GM12878 (cell line): ENCODE data around the gene FAM50A. TPM values are rescaled to one million over a fixed set of nuclear protein-coding genes. Genes with fewer than 3 reads are reported as not detected.

ENCODE experiments used
- ATAC-seq: fragments of 200-7000 bp; cut with Tn5 transposase; 3 replicates; pipeline ENCODE4 v1.9.1; 2020; ENCODE audit warnings: mild to moderate bottlenecking, moderate library complexity
- BruUV-seq: library from RNA; stranded (reverse); fragments of 400-500 nt; replicated peaks from 2 replicates; lab custom pipeline; 2021; lab: Mats Ljungman, UMichigan
- CTCF ChIA-PET: fragments of 300-600 bp; sonication (Branson Sonifier 250); formaldehyde crosslinking; extraction: SDS; loops from one replicate; lab custom pipeline; 2021; ENCODE audit warnings: inconsistent platforms; lab: Yijun Ruan, JAX
- POLR2A ChIA-PET: fragments of 350-600 bp; formaldehyde crosslinking; extraction: SDS; loops from one replicate; lab custom pipeline; 2021; ENCODE audit warnings: inconsistent platforms; lab: Charles Lee
- RAD21 ChIA-PET: fragments of 300-600 bp; sonication (Branson Sonifier 250); formaldehyde crosslinking; loops from one replicate; lab custom pipeline; 2023; ENCODE audit warnings: antibody characterized with exemption; ENCODE audit not compliant: unreplicated experiment; lab: Charles Lee
- SMC1A ChIA-PET: fragments of 300-600 bp; sonication (Branson Sonifier 250); formaldehyde crosslinking; loops from one replicate; lab custom pipeline; 2023; ENCODE audit not compliant: unreplicated experiment, uncharacterized antibody; lab: Charles Lee
- DNase-seq: peaks from one replicate; pipeline ENCODE4 v3.0.0-alpha.2; 2011; ENCODE audit warnings: low read depth, low spot score
- FAIRE-seq: peaks from 3 replicates; lab custom pipeline; 2011; peaks lifted over from hg19 to GRCh38; lab: Jason Lieb, UNC
- H2AFZ ChIP-seq: 2 replicates; pipeline ENCODE4 v1.6.0; 2011; ENCODE audit warnings: low read depth, low read length, control low read depth; ENCODE audit not compliant: control insufficient read depth
- H3K27ac ChIP-seq: 2 replicates; pipeline ENCODE4 v1.5.1; 2011; ENCODE audit warnings: control low read depth; ENCODE audit not compliant: control insufficient read depth, insufficient read depth
- H3K27me3 ChIP-seq, 2 experiments: replicated peaks in 1 of 2; 2 replicates each; pipeline versions ENCODE4 v1.6.0 to v1.6.1; 2011; ENCODE audit warnings: low read length in 1 of 2; ENCODE audit not compliant: control insufficient read depth in 2 of 2, insufficient read depth in 2 of 2
- H3K36me3 ChIP-seq, 2 experiments: 2 replicates each; pipeline ENCODE4 v1.5.1; 2011; ENCODE audit warnings: low read length in 1 of 2; ENCODE audit not compliant: control insufficient read depth in 2 of 2, insufficient read depth in 2 of 2
- H3K4me1 ChIP-seq: 2 replicates; pipeline ENCODE4 v1.6.1; 2011; ENCODE audit warnings: mild to moderate bottlenecking, low read length, moderate library complexity, mixed read lengths; ENCODE audit not compliant: control insufficient read depth, insufficient read depth
- H3K4me2 ChIP-seq: 2 replicates; pipeline ENCODE4 v1.6.0; 2011; ENCODE audit warnings: control low read depth; ENCODE audit not compliant: control insufficient read depth, insufficient read depth
- H3K4me3 ChIP-seq: fragments of 200-600 bp; sonication (generic); 2 replicates; pipeline ENCODE4 v1.5.1; 2016
- H3K79me2 ChIP-seq: 2 replicates; pipeline ENCODE4 v1.6.0; 2011; ENCODE audit warnings: low read length; ENCODE audit not compliant: control insufficient read depth, insufficient read depth
- H3K9ac ChIP-seq: 2 replicates; pipeline ENCODE4 v1.8.0; 2011; ENCODE audit warnings: low read length, control low read depth, mixed read lengths; ENCODE audit not compliant: control insufficient read depth, insufficient read depth
- H3K9me3 ChIP-seq: replicated peaks from 3 replicates; pipeline ENCODE4 v1.5.1; 2011; ENCODE audit warnings: mild to moderate bottlenecking, low read length; ENCODE audit not compliant: control insufficient read depth, insufficient read depth
- H4K20me1 ChIP-seq: 2 replicates; pipeline ENCODE4 v1.6.0; 2011; ENCODE audit not compliant: control insufficient read depth, insufficient read depth
- FOS ChIP-seq: IDR thresholded peaks from 3 replicates; pipeline ENCODE4 v1.6.1; 2011; ENCODE audit warnings: borderline replicate concordance; ENCODE audit not compliant: insufficient read length; ENCODE audit errors: extremely low read depth
- HDAC2 ChIP-seq: fragments of 200-600 bp; sonication (generic); IDR thresholded peaks from 2 replicates; pipeline ENCODE4 v1.6.1; 2017
- KLF5 ChIP-seq: fragments of 450-650 bp; IDR thresholded peaks from 2 replicates; pipeline ENCODE4 v1.6.1; 2014; ENCODE audit warnings: mild to moderate bottlenecking; ENCODE audit not compliant: partially characterized antibody
- MEF2A ChIP-seq: IDR thresholded peaks from 2 replicates; pipeline ENCODE4 v1.6.1; 2011; ENCODE audit warnings: low read depth, mild to moderate bottlenecking, low read length, moderate library complexity; ENCODE audit not compliant: insufficient read depth
- MTA3 ChIP-seq: IDR thresholded peaks from 2 replicates; pipeline ENCODE4 v1.6.1; 2012; ENCODE audit warnings: low read length, inconsistent platforms, borderline replicate concordance
- NFYA ChIP-seq: IDR thresholded peaks from 2 replicates; pipeline ENCODE4 v1.6.1; 2011; ENCODE audit warnings: low read depth, mild to moderate bottlenecking, low read length, improper control_type of control experiment, borderline replicate concordance
- NFYB ChIP-seq: IDR thresholded peaks from 2 replicates; pipeline ENCODE4 v1.6.1; 2011; ENCODE audit warnings: low read depth, mild to moderate bottlenecking, low read length, improper control_type of control experiment, moderate library complexity; ENCODE audit not compliant: insufficient read depth
- RAD51 ChIP-seq: fragments of 450-650 bp; IDR thresholded peaks from 2 replicates; pipeline ENCODE4 v1.6.1; 2016; ENCODE audit warnings: moderate library complexity, mild to moderate bottlenecking, inconsistent platforms
- RUNX3 ChIP-seq: IDR thresholded peaks from 2 replicates; pipeline ENCODE4 v1.6.1; 2012; ENCODE audit warnings: low read length, inconsistent platforms
- SIN3A ChIP-seq: IDR thresholded peaks from 2 replicates; pipeline ENCODE4 v1.6.1; 2012; ENCODE audit warnings: low read depth, low read length, improper control_type of control experiment
- TCF12 ChIP-seq: IDR thresholded peaks from 2 replicates; pipeline ENCODE4 v1.6.1; 2011; ENCODE audit warnings: low read depth, mild to moderate bottlenecking, low read length
- ZNF217 ChIP-seq: fragments of 450-650 bp; IDR thresholded peaks from 2 replicates; pipeline ENCODE4 v1.6.1; 2017; ENCODE audit warnings: antibody characterized with exemption, mild to moderate bottlenecking
- WGBS: methylation state at CpG from one replicate; pipeline ENCODE4 v1.1.6; 2016; ENCODE audit warnings: low lambda C conversion rate; ENCODE audit not compliant: insufficient replicate concordance, insufficient coverage; ENCODE audit errors: missing lambda C conversion rate; 5-methylcytosine and 5-hydroxymethylcytosine counted together
- in situ Hi-C: fragments of 300-500 bp; cut with MboI; formaldehyde crosslinking; loops from 9 replicates; pipeline ENCODE4 v1.14.3; 2018; ENCODE audit warnings: mixed read lengths
- intact Hi-C: fragments of 100-400 bp; cut with micrococcal nuclease; formaldehyde crosslinking; loops from one replicate; pipeline ENCODE4 v1.14.2; 2022; ENCODE audit not compliant: unreplicated experiment
- polyA plus RNA-seq, 11 experiments: library from polyadenylated mRNA; depleted of rRNA in 4 of 11; unstranded in 6 of 11; stranded (reverse) in 5 of 11; fragments of >200 nt; fragmentation: Nextera tagmentation in 4 of 11; fragmentation: Illumina TruSeq in 1 of 11; extraction: Ambion mirVana in 4 of 11; extraction: Trizol in 1 of 11; gene quantifications; 1 replicate in 1 of 11; 2 replicates in 10 of 11; pipeline versions ENCODE4 v1.2.1 to v1.2.3, GENCODE V29; 2011 to 2016; ENCODE audit warnings: inconsistent platforms in 2 of 11, missing spikeins in 2 of 11, low read depth in 1 of 11
- total RNA-seq, 4 experiments: library from RNA; depleted of rRNA in 3 of 4; stranded (reverse); fragments of >200 nt in 3 of 4; fragmentation: Illumina TruSeq in 1 of 4; extraction: Trizol in 1 of 4; gene quantifications; 2 replicates each; pipeline versions ENCODE4 v1.2.1 to v1.2.3, GENCODE V29; 2013 to 2021
- TF ChIP-seq, protein P1 (sequence below): IDR thresholded peaks from 2 replicates; pipeline ENCODE4 v1.6.1; 2012; ENCODE audit warnings: low read depth, low read length, improper control_type of control experiment
- TF ChIP-seq, protein P2 (sequence below): IDR thresholded peaks from 2 replicates; pipeline ENCODE4 v1.6.1; 2012; ENCODE audit warnings: mild to moderate bottlenecking, low read depth, low read length
- TF ChIP-seq, protein P3 (sequence below), 3 experiments: IDR thresholded peaks in 2 of 3; conservative IDR thresholded peaks in 1 of 3; 2 replicates each; pipeline ENCODE4 v1.5.1; 2011; ENCODE audit warnings: low read depth in 3 of 3, low read length in 3 of 3, mild to moderate bottlenecking in 3 of 3, control low read depth in 2 of 3, moderate library complexity in 2 of 3, inconsistent platforms in 1 of 3, mixed read lengths in 1 of 3; ENCODE audit not compliant: control insufficient read depth in 2 of 3, insufficient read depth in 1 of 3; ENCODE audit errors: extremely low read depth in 1 of 3
- TF ChIP-seq, protein P4 (sequence below): fragments of 450-650 bp; IDR thresholded peaks from 2 replicates; pipeline ENCODE4 v1.6.1; 2017; ENCODE audit warnings: low read depth, mild to moderate bottlenecking, moderate library complexity

FAM50A gene
- total and polyA plus RNA-seq, 10 of the 15 experiments (the other 5 are each of a cell fraction or from before 2014, with no cell fraction given) = 4.2 to 46.7 (median 34.6) TPM

DNA sequence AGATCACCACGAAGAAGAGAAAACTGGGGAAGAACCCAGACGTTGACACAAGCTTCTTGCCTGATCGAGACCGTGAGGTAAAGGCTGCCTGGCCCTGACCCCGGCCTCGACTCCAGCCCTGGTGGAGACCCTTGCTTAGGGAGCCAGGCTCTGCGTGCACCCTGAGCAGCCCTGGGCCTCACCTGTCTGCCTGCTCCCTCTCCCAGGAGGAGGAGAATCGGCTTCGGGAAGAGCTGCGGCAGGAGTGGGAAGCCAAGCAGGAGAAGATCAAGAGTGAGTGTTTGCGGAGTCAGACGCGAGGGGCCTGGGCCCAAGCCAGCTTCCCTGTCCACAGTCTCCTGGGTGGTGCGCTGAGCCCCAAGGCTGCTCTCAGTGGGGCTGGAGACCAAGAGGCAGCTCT, 4.5 kb downstream of the FAM50A start (continued):
- TF ChIP-seq MEF2A (no peak), TCF12 (no peak), ZNF217 (no peak), HDAC2 (no peak)
- TF ChIP-seq, all 136 proteins: peak for 0

DNA sequence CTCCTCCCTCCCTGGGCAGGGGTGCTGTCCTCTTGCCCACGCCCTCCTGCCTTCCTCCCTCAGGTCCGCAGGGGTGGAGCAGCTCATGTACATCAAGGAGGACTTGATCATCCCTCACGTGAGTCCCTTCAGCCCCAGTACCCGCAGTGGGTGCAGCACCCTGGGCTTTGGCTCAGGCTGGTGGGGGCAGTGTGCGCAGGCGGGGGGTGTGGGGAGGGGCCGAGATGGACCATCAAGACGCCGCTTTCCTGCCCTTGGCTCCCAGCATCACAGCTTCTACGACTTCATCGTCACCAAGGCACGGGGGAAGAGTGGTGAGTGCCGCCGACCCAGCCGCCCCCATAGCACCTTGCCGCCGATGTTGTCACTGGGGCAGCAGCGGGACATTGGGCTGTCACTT, 5.7 kb downstream of the FAM50A start:
- BruUV-seq = no TSS peak
- ATAC-seq (no peak), DNase-seq (no peak), FAIRE-seq (no peak)
- SMC1A ChIA-PET = no interaction called here
- POLR2A ChIA-PET = no interaction called here
- Histone ChIP-seq H2AFZ (no peak overlapping the region), H4K20me1 (no peaks in the 10 kb centered on the region), H3K36me3 (peaks cover 0 to 2% of the 10 kb centered on the region in 2 experiments; a peak in 2 of 4 replicates), H3K9me3 (no peaks in the 10 kb centered on the region; the same call in 2 of the 3 replicates), H3K4me2 (no peak overlapping the region), H3K4me1 (0 out of 2 replicates have a peak, but pooled peaks cover 3% of the 10 kb centered on the region), H3K79me2 (peaks cover 3% of the 10 kb centered on the region), H3K4me3 (no peak overlapping the region), H3K27me3 (no peaks in the 10 kb centered on the region), H3K27ac (no peak overlapping the region), H3K9ac (no peak overlapping the region)
- RAD21 ChIA-PET = no interaction called here
- intact Hi-C loops (no loop called here), in situ Hi-C loops (no loop called here)
- CTCF ChIA-PET = no interaction called here
- WGBS = 76% methylated on average over 18 of the region's 18 CpGs
- TF ChIP-seq NFYA (no peak), SIN3A (no peak), MTA3 (no peak), KLF5 (no peak), RUNX3 (no peak), FOS (no peak), NFYB (no peak), RAD51 (no peak)
- TF ChIP-seq, protein P1, sequence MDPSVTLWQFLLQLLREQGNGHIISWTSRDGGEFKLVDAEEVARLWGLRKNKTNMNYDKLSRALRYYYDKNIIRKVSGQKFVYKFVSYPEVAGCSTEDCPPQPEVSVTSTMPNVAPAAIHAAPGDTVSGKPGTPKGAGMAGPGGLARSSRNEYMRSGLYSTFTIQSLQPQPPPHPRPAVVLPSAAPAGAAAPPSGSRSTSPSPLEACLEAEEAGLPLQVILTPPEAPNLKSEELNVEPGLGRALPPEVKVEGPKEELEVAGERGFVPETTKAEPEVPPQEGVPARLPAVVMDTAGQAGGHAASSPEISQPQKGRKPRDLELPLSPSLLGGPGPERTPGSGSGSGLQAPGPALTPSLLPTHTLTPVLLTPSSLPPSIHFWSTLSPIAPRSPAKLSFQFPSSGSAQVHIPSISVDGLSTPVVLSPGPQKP = no peak
- TF ChIP-seq, protein P2, sequence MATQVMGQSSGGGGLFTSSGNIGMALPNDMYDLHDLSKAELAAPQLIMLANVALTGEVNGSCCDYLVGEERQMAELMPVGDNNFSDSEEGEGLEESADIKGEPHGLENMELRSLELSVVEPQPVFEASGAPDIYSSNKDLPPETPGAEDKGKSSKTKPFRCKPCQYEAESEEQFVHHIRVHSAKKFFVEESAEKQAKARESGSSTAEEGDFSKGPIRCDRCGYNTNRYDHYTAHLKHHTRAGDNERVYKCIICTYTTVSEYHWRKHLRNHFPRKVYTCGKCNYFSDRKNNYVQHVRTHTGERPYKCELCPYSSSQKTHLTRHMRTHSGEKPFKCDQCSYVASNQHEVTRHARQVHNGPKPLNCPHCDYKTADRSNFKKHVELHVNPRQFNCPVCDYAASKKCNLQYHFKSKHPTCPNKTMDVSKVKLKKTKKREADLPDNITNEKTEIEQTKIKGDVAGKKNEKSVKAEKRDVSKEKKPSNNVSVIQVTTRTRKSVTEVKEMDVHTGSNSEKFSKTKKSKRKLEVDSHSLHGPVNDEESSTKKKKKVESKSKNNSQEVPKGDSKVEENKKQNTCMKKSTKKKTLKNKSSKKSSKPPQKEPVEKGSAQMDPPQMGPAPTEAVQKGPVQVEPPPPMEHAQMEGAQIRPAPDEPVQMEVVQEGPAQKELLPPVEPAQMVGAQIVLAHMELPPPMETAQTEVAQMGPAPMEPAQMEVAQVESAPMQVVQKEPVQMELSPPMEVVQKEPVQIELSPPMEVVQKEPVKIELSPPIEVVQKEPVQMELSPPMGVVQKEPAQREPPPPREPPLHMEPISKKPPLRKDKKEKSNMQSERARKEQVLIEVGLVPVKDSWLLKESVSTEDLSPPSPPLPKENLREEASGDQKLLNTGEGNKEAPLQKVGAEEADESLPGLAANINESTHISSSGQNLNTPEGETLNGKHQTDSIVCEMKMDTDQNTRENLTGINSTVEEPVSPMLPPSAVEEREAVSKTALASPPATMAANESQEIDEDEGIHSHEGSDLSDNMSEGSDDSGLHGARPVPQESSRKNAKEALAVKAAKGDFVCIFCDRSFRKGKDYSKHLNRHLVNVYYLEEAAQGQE = no peak
- TF ChIP-seq, protein P3, sequence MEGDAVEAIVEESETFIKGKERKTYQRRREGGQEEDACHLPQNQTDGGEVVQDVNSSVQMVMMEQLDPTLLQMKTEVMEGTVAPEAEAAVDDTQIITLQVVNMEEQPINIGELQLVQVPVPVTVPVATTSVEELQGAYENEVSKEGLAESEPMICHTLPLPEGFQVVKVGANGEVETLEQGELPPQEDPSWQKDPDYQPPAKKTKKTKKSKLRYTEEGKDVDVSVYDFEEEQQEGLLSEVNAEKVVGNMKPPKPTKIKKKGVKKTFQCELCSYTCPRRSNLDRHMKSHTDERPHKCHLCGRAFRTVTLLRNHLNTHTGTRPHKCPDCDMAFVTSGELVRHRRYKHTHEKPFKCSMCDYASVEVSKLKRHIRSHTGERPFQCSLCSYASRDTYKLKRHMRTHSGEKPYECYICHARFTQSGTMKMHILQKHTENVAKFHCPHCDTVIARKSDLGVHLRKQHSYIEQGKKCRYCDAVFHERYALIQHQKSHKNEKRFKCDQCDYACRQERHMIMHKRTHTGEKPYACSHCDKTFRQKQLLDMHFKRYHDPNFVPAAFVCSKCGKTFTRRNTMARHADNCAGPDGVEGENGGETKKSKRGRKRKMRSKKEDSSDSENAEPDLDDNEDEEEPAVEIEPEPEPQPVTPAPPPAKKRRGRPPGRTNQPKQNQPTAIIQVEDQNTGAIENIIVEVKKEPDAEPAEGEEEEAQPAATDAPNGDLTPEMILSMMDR (IDR thresholded peaks at IDR 0.05 in 2 of 3, conservative IDR thresholded peaks at IDR 0.05 in 1 of 3; ENCODE audit: control insufficient read depth in 2 of 3, extremely low read depth in 1 of 3, insufficient read depth in 1 of 3, low read depth in 3 of 3, low read length in 3 of 3) = no peak
- TF ChIP-seq, protein P4, sequence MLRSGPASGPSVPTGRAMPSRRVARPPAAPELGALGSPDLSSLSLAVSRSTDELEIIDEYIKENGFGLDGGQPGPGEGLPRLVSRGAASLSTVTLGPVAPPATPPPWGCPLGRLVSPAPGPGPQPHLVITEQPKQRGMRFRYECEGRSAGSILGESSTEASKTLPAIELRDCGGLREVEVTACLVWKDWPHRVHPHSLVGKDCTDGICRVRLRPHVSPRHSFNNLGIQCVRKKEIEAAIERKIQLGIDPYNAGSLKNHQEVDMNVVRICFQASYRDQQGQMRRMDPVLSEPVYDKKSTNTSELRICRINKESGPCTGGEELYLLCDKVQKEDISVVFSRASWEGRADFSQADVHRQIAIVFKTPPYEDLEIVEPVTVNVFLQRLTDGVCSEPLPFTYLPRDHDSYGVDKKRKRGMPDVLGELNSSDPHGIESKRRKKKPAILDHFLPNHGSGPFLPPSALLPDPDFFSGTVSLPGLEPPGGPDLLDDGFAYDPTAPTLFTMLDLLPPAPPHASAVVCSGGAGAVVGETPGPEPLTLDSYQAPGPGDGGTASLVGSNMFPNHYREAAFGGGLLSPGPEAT = no peak
